Fibroblast of skin of right quadriceps (primary cell): ENCODE measurements around the gene PFKFB3.
"Not testable (repeated sequence)": the region's sequence is repeated elsewhere in the genome, so short reads cannot be mapped to it uniquely, and the experiment has no call there.

Experiments
- DNase-seq: peaks from one replicate; pipeline ENCODE4 v3.0.0-alpha.2; 2013

The PFKFB3 gene

DNA sequence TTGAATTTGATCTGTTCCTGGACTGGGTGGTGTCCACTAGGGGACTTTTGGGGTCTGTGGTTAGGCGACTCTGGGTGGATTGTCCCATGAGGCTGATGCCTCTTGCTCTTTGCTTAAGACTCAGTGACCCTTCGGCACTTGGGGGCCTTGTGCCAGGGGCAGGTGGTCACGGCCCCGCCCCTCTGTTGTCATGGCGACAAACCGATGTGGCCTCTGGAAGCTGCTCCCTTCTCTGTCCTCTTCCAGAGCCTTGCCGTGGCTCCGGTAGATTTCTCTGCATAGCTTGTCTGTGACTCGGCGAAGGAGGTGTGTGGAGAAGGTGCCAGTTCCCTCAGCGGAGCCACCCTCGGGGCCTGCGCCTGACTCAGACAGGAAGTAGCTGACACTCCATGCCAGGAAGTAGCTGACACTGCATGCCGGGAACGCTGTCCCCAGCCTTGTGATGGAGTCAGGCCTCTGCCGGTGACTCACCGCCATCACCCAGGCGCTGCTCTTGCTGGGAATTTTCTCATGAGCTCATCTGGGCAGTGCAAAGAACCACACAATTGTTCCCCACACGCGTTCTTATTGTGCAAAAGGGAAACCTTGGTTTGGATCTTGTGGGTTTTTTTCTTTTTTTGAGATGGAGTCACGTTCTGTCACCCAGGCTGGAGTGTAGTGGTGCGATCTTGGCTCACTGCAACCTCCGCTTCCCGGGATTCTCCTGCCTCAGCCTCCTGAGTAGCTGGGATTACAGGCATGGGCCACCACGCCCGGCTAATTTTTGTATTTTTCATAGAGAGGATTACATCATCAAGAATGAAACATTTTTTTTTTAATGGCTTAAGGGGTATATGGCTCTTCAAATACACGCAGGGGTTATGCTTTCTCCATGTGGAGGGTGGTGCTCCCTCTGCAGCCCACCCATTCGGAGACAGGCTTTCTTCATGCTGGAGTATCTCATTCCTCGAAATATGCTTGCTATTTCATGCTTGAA is 72.6 kb downstream of the PFKFB3 start:
- DNase-seq, result peak; percentile 98

DNA sequence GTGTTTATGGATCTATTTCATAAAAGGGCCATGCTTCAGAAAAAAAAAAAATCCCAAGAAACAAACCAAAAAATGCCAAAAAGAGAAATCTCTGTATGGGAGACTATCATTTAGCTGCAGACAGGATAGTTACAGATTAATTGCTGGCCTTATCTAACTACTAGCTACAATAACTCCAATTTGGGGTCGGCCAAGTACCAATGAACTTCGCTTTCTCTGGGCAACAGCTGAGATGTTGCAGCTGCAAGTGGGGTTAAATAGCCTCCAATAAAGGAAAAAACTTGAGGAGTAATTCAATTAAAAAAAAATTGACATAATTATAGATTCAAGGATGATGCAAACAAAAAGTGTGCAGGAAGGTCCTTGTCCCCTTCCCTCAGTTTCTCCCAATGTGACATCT is 73.6 kb downstream of the PFKFB3 start:
- no peak for DNase-seq

DNA sequence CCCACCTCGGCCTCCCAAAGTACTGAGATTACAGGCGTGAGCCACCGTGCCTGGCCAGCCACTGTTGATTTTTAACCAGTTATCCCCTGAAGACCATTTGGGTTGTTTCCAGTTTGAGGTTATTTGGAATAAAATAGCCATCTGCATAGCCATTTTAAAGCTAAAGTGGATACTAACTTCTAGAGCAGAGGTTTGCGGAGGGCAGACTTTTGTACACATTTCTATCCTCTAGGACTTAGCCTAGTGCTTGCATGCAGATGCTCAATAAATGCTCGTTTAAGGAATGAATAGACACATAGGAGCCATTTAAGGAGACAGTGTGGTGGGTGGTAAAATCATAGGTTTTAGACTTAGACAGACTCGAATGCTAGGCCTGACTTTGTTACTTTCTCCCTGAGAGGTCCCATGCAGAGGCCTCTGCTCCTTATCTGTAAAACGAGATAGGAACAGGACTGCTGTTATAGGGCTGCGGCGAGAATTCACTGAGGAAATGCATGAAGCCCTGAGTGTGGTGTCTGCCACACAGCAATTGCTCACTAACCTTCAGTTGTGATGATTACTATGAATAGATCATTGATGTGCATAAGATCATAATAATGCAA is 75.9 kb downstream of the PFKFB3 start:
- no peak for DNase-seq

DNA sequence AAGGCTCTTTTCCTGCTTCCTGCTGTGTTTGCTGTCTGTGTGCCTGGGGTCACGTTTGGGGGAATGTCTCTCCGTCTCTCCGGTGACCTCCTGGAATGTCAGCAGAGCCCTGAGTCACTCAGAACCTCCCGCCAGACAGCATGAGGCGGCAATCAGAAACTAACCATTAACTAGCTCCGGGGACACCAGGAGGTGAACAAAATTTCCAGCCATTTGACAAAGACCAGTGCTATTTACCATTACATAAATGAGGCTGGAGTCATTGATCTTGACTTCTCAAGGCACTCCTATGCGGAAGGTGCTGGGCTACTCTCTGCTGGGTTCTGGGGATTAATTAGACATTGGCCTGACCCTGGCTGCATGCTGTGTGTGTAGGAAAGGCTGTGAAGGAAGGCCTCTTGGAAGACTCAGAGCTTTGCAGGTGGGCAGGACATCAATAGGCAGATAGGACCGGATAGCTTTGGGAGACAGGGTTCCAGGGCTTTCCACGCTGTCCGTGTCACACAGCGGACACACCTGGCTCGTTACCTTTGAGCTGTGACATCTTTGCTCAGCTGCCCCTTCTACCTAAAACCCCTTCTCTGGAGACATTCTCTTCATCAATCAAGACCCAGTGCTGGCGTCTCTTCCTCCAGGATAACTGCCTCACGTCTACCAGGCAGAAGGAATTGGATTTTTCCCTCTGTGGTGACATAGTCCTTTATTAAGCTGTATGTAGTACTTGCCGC is 77.0 kb downstream of the PFKFB3 start:
- peak; percentile 82 for DNase-seq

DNA sequence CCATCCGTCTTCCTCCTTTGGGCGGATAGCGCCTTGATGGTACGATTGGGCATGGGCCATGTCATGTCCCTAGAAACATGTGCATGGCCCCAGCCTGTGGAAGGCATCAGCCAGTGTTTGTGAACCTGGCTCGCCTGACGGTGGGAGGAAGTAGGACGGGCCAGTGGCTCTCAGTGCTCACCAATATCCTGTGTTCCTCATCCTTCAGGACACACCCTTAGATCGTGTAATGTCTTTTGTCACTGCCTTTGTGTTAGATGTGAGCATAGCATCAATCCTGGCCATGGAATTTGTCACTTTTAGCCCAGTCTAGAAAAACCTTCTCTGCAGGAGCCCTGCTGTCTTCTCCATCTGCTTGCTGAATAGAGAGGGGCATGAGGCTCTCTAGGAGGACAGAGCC is 77.6 kb downstream of the PFKFB3 start:
- no peak for DNase-seq

DNA sequence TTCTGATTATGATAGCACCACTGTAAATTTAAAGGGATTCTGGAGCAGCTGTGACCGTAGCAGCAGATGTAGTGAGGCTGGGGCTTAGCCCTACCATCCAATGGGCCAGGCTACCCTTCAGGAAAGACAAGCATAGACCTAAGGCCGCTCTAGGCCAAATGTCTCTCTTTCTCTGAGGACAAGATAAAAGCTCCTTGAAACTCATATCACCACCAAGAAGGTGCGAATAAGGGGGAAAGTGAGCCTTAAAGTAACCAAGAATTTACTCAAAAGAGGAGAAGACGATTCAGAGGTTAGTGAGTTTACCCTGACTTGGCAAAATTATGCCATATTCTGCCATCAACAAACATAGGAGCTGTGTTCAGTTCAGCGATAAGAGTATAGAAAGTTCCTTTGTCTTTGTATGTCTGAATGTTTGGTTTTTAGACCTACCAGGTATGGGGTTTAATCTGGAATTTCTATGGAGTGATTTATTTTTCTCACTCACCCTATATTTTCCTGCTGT is 79.8 kb downstream of the PFKFB3 start:
- DNase-seq, result no peak

DNA sequence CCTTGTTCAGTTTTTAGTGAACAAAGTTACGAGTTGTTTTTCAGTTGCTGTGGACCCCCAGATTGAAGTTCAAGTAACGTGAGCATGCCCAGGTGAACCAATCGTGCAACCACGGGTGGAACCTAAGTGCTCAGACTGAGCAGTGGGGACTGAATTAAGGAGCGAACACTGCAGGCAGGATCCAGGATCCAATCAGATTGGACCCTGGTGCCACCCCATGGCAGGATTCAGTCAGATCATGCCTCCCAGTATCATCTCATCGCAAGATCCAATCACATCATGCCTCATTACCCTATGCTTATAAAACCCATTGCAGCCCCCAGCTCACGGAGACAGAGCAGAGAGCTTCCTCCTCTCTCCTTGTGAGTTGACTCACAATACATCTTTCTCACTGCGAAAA is 80.9 kb downstream of the PFKFB3 start:
- DNase-seq, result no peak

DNA sequence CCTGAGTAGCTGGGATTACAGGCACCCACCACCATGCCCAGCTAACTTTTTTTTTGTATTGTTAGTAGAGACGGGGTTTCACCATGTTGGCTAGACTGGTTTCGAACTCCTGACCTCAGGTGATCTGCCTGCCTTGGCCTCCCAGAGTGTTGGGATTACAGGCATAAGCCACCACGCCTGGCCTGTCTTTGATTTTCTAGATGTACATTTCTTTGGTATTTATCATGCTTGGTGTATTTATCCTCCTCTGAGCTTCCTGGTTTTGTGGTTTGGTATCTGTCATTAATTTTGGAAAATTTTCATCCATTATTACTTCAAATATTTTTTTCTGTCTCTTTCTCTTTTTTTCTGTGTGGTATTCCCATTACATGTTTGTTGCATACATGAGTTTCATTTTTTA is 87.9 kb downstream of the PFKFB3 start:
- peak; percentile 61 for DNase-seq

DNA sequence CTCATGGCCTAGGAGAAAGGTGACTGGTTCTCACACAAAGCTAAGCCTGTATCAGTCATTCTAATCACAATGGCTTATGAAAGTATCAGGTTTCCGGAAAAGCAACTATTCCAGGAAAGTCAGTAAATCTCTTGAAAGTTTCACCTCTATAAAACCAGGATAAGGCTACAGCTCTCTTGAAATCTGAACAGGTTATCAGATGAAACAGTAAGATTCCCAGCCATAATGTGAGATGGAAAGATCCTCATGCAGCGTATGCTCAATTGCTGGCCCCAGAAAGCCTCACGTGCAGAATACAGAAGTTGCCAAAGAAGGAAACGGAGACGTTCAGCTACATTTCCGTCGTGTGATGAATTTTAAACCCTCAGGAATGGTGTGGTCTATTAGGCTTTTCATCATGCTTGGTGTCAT is 90.0 kb downstream of the PFKFB3 start:
- DNase-seq, result peak; percentile 76

DNA sequence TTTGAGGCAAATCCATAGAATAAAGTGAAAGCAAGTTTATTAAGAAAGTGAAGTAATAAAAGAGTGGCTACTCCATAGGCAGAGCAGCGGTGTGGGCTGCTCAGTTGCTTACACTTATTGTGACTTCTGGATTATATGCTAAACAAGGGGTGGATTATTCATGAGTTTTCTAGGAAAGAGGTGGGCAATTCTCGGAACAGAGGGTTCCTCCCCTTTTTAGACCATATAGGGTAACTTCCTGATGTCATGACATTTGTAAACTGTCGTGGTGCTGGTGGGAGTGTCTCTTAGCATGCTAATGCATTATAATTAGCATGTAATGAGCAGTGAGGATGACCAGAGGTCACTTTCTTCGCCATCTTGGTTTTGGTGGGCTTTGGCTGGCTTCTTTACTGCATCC is 93.7 kb downstream of the PFKFB3 start:
- not testable (repeated sequence) for DNase-seq

DNA sequence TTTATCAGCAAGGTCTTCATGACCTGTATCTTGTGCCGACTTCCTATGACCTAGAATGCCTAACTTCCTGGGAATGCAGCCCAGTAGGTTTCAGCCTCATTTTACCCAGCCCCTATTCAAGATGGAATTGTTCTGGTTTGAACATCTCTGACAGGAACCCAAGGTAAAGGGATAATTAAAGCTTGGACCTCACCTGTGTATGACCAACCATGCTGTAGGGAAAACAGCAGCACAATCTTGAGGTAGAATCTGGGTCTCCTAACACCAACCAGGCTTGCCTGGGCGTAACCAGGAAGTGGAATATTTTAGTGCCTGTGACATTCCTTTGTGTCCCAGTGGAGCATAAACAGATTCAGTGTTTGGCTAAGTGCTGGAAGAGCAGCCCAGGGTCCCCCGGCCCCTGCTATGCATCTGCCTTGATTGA is 94.1 kb downstream of the PFKFB3 start:
- DNase-seq, result no peak

DNA sequence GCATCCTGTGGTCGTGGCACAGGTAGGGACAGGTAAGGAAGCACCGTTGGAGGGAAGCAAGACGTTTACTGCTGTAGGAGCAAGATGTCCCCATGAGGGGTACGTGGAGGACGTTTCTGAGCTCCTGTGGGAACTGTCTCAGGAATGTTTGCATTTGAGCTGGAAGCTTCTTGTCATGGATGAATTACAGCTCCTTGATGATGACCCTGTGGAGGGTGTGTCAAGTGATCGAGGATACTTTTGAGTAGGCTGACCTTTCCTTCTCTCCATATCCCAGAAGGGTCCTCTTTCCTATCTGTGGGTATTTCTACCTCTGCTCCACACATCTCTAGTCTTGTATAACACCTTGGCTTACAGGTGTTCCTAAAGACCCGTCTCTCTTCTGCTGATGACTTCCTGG is 94.8 kb downstream of the PFKFB3 start:
- no peak for DNase-seq

DNA sequence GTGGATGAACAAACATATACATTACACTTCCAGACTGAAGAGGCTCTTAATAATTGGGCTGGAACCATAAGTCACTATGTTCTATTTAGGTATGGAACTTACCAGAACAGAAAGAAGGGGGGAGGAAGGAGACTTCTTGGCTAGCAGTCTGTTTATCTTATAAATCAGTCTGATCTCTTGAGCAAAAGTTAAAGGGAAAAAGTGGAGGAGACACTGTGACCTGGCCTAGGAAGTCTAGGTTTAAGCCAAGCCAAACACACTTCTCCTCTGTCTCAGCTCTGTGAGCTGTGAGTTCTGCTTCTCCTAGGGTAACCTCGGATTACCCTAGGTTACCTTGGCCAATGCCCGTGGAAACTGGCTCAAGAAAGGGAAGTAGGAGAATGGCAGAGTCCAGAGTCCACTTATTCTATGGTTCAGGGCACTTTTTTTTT is 95.2 kb downstream of the PFKFB3 start:
- peak; percentile 30 for DNase-seq

DNA sequence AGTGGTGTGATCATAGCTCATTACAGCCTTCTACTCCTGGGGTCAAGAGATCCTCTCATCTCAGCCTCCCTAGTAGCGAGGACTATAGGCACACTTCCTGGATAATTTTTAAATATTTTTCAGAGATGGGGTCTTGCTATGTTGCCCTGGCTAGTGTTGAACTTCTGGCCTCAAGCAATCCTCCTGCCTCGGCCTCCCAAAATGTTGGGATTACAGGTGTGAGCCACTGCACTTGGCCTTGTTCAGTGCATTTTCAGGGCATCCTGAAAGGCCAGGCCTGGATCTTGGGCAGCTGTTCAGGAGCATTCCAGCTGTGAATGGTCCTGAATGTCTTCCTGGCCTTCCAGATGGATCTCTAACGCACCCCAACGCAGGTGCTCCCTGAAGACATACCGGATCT is 95.7 kb downstream of the PFKFB3 start:
- DNase-seq, result no peak

DNA sequence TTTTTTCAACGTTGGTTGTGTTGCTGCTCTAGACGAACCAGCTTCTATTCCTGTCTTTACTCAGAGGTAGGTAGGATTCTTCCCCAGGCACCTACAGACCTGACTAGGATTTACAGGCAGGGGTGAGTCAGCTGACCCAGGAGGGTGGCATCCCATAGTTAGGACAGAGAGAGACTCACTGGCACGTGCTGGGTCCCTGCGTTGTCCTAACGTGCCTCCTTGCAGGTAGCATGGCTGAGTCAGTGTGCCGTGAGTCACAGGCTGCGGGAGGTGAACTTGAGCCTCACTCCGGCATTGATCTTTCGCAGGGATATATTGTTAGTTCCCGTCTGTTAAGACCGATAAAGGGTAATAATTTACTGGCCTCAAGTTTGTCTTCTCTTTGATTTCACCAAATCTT is 96.5 kb downstream of the PFKFB3 start:
- DNase-seq, result no peak

DNA sequence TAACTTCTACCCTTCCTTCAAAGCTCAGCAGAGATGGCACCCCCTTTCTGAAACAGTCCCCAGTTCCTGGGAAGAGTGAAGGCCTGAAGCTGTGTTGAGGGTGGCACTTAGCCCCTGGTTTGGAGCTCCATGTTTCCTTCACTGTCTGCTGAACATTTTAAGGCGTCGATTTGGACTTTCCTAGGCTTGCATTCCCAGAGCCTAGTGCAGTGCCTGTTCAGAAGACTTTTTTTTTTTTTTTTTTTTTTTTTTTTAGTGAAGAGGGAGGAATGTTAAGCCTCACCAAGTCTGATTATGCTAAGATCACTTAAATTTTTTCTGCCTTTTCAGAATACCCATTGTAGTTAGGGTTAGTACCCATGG is 97.0 kb downstream of the PFKFB3 start:
- DNase-seq, result no peak

DNA sequence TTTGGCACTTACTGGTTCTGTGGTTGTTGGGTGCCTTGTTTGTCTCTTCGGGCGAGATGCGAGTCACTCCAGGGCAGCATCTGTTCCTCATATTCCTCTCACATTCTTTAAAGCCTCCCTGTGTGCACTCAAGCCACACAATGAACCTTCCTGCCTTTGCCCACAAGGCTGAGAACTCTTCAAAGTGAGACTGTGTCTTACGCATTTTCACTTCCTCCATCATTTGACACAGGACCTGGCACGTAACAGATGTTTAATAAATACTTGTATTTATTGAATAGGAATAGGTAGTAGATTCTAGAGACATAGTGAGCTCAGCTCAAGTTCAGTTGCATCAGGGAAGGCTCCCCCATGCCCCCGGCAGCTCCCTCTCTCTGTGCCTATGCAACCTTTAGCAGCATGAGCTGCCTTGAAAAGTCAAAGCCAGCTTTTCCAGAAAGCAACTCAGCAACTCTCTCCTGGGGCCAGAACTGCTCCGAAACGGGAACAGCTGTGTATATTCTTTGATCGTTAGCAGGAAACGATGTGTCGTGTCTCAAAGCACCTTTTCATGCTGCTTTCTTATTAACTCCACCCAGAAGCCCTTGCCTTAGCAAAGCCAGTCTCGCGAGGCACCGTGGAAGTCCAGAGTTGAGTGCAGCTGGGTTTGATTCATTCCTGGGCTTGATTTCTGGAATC is 97.5 kb downstream of the PFKFB3 start:
- peak; percentile 79 for DNase-seq

DNA sequence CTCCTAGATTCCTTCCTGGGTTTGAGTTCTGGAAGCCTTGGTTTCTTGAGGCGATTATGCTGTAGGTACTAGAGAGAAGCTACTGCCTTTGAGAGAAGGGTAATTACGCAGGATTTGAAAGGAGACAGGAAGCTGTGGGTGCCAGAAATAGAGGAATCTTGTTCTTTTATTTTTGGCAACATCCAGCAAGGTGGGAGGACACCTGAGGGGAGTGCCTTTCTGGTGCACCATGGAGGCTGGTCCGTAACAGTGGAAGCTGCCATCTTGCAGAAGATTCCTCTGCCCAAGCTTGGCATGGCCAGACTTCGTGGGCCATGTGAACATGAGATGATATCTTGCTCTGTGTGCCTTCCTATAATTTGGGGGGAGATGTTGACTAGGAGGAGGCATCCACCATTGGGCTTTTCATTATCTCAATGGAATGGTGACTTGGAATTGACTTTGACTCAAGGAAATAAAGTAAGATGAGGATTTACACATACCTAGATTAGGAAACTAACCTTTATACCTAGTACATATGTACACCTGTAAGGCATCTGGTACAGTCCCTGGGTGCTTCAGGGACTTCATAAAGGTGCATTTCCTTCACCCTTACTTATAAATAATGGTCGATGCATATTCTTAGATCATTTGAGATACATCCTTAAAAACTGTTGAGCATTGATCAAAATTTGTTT is 98.2 kb downstream of the PFKFB3 start:
- no peak for DNase-seq

DNA sequence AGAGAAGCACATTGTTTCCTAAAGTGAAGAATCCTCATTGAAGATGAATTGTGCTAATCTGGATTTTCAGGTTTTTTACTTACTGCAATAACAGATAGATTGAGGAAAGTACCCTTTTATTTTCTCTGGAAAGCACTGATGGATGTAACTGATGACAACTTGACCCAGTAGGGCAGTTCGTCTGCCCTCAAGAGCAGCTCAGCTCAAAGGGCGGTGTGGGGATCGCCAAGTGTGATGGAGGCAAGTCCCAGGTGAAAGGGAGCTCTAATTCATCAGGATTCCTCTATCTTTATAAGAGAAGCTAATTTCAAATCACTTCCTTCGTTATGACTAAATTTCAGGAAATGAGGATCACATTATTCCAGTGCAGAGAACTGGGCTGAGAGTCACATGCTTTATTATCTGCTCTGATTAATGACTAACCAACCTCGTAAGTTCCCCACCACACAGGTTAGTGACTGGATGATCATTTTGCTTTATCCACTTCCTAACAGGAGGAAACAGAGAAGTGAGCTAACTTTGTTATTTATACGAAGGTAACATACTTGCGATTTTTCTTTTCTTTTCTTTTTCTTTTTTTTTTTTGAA is 98.8 kb downstream of the PFKFB3 start:
- peak; percentile 26 for DNase-seq
